Transverse colon (tissue), 4 donors: ENCODE data around the gene FARP1. TPM values are rescaled to one million over a fixed set of nuclear protein-coding genes. Genes with fewer than 3 reads are reported as not detected.
A peak's percentile ranks its signal among the peaks of the same experiment; 100 is the strongest.

Experiments used
- DNase-seq: peaks from one replicate; pipeline ENCODE4 v3.0.0-alpha.2; 2019
- H3K27ac ChIP-seq, 4 donors: fragments of 200-600 bp; sonication (generic); 2 replicates each; pipeline ENCODE4 v1.5.1; 2016 to 2018; ENCODE audit warnings: inconsistent platforms in 4 of 4
- H3K27me3 ChIP-seq: fragments of 200-600 bp; sonication (generic); 2 replicates; pipeline ENCODE4 v1.5.1; 2017; ENCODE audit warnings: inconsistent platforms
- H3K36me3 ChIP-seq, 4 donors: fragments of 200-600 bp; sonication (generic); 2 replicates each; pipeline ENCODE4 v1.5.1; 2017 to 2019; ENCODE audit warnings: inconsistent platforms in 4 of 4
- H3K4me1 ChIP-seq, 4 donors: fragments of 200-600 bp; sonication (generic); 2 replicates each; pipeline ENCODE4 v1.5.1; 2017 to 2020; ENCODE audit warnings: inconsistent platforms in 4 of 4
- H3K4me3 ChIP-seq, 4 donors: fragments of 200-600 bp; sonication (generic); 1 replicate in 1 of 4; 2 replicates in 3 of 4; pipeline versions ENCODE4 v1.5.1 to v1.6.1; 2017 to 2019; ENCODE audit warnings: inconsistent platforms in 4 of 4
- H3K9me3 ChIP-seq, 2 donors: fragments of 200-600 bp; sonication (generic); 2 replicates each; pipeline ENCODE4 v1.5.1; 2017 to 2019; ENCODE audit warnings: inconsistent platforms in 2 of 2
- CTCF ChIP-seq, 5 experiments: fragments of 200-600 bp in 3 of 5; fragments of 450-650 bp in 2 of 5; sonication (generic) in 3 of 5; IDR thresholded peaks; 1 replicate in 2 of 5; 2 replicates in 3 of 5; pipeline ENCODE4 v1.5.1; 2016 to 2017; ENCODE audit warnings: antibody characterized with exemption in 5 of 5, inconsistent platforms in 3 of 5, mild to moderate bottlenecking in 2 of 5, moderate library complexity in 1 of 5
- EP300 ChIP-seq: sonication (generic); formaldehyde crosslinking; IDR thresholded peaks from one replicate; pipeline ENCODE4 v1.6.1; 2017; ENCODE audit warnings: antibody characterized with exemption, low read depth
- POLR2A ChIP-seq: fragments of 450-650 bp; IDR thresholded peaks from one replicate; pipeline ENCODE4 v1.6.1; 2016; ENCODE audit warnings: antibody characterized with exemption, mild to moderate bottlenecking, moderate library complexity
- POLR2AphosphoS5 ChIP-seq, 3 donors: sonication (generic); formaldehyde crosslinking; IDR thresholded peaks; one replicate each; pipeline ENCODE4 v1.6.1; 2016; ENCODE audit warnings: antibody characterized with exemption in 3 of 3
- WGBS, 2 donors: methylation state at CpG; one replicate each; pipeline ENCODE4 v1.1.5; 2018; ENCODE audit warnings: low coverage in 1 of 2; 5-methylcytosine and 5-hydroxymethylcytosine counted together
- in situ Hi-C, 4 donors: fragments of 200-750 bp; cut with MboI; loops; one replicate each; pipeline versions ENCODE4 v1.15.0 to v1.15.1; 2017; ENCODE audit warnings: low sequenced_read_pairs in 3 of 4, low pct_ligation_motif_present in 1 of 4, low pct_unique_long_range_greater_than_20kb in 1 of 4
- intact Hi-C: fragments of 100-400 bp; cut with DNase I; formaldehyde crosslinking; loops from one replicate; pipeline ENCODE4 v1.15.1; 2023; ENCODE audit warnings: low total_unique reads
- total RNA-seq, 4 donors: library from RNA; depleted of rRNA; stranded (reverse); fragments of >200 nt; gene quantifications; one replicate each; pipeline ENCODE4 v1.1.0, GENCODE V29; 2016

The FARP1 gene
- total RNA-seq, 4 donors from 2014 or later, result 32.8 to 41.8 (median 38.3) TPM

- intact Hi-C loops, result no loop called here
- H3K27me3 ChIP-seq, result no peaks in the 10 kb centered on the region
Measured at GRCh38 chr13:98297051-98297450, 154.2 kb downstream of the FARP1 start.

GRCh38 chr13:98297745-98298144 is 154.9 kb downstream of the FARP1 start:
- H3K36me3 ChIP-seq, result no peaks in the 10 kb centered on the region
- TF ChIP-seq CTCF (IDR thresholded peaks at IDR 0.05), result no peak
- no peak for TF ChIP-seq EP300
- no peak for TF ChIP-seq POLR2AphosphoS5 (IDR thresholded peaks at IDR 0.05)
- no peak for TF ChIP-seq POLR2A
- DNase-seq, result no peak
- intact Hi-C loops (no loop called here), in situ Hi-C loops (no loop called here)
- no peaks in the 10 kb centered on the region for H3K27me3 ChIP-seq
- peaks cover 24 to 46% (median 34%) of the 10 kb centered on the region in 4 donors for H3K4me1 ChIP-seq
- H3K9me3 ChIP-seq, result no peaks in the 10 kb centered on the region
- WGBS, 2 donors, result 89 to 90% methylated on average over 9 of the region's 9 CpGs
- H3K27ac ChIP-seq, result no peak overlapping the region
- no peak overlapping the region for H3K4me3 ChIP-seq

More at GRCh38 chr13:98297051-98297450, 154.2 kb downstream of the FARP1 start:
- Histone ChIP-seq H3K9me3 (no peaks in the 10 kb centered on the region), H3K4me1 (peaks cover 24 to 43% (median 32%) of the 10 kb centered on the region in 4 donors), H3K4me3 (no peak overlapping the region), H3K27ac (no peak overlapping the region), H3K36me3 (no peaks in the 10 kb centered on the region)
- TF ChIP-seq EP300 (no peak), POLR2A (no peak)
- 49% methylated on average over 5 of the region's 5 CpGs; no CpG with 5 or more reads in 1 of the 2 donors for WGBS, 2 donors
- DNase-seq, result no peak
- in situ Hi-C loops, result no loop called here

- WGBS, 2 donors, result 51 to 67% methylated on average over 3 of the region's 3 CpGs
- TF ChIP-seq POLR2AphosphoS5 (IDR thresholded peaks at IDR 0.05) (no peak), CTCF (IDR thresholded peaks at IDR 0.05) (no peak), POLR2A (no peak), EP300 (no peak)
- no peaks in the 10 kb centered on the region for H3K9me3 ChIP-seq
- H3K27me3 ChIP-seq, result no peaks in the 10 kb centered on the region
- H3K4me3 ChIP-seq, result no peak overlapping the region
- intact Hi-C loops, result no loop called here
- no peaks in the 10 kb centered on the region for H3K36me3 ChIP-seq
- H3K4me1 ChIP-seq, result peaks cover 24 to 46% (median 34%) of the 10 kb centered on the region in 4 donors
- no peak overlapping the region for H3K27ac ChIP-seq
- in situ Hi-C loops, result no loop called here
- no peak for DNase-seq
Measured at GRCh38 chr13:98298599-98298998, 155.7 kb downstream of the FARP1 start.

GRCh38 chr13:98299235-98299965 is 156.5 kb downstream of the FARP1 start:
- no peak for TF ChIP-seq CTCF (IDR thresholded peaks at IDR 0.05)
- no peak for TF ChIP-seq EP300
- no peak for TF ChIP-seq POLR2A
- no peak for TF ChIP-seq POLR2AphosphoS5 (IDR thresholded peaks at IDR 0.05)
- Histone ChIP-seq H3K36me3 (no peaks in the 10 kb centered on the region), H3K27me3 (no peaks in the 10 kb centered on the region), H3K27ac (peak overlapping the region in 3 of 4 donors; percentile 26 to 72 (median 65)), H3K4me3 (no peak overlapping the region), H3K4me1 (peaks cover 24 to 46% (median 34%) of the 10 kb centered on the region in 4 donors), H3K9me3 (no peaks in the 10 kb centered on the region)
- intact Hi-C loops (no loop called here), in situ Hi-C loops (no loop called here)
- 33 to 63% methylated on average over 3 to 6 of the region's 6 CpGs for WGBS, 2 donors
- DNase-seq, result no peak
